Inferior parietal cortex (tissue), 1 donor: ENCODE results near the gene EVL.
"Not testable (repeated sequence)": the region's sequence is repeated elsewhere in the genome, so short reads cannot be mapped to it uniquely, and the experiment has no call there.

Experiments
- DNase-seq: peaks from one replicate; pipeline ENCODE4 v3.0.0-alpha.2; 2016; ENCODE audit errors: extremely low spot score

Gene EVL, protein sequence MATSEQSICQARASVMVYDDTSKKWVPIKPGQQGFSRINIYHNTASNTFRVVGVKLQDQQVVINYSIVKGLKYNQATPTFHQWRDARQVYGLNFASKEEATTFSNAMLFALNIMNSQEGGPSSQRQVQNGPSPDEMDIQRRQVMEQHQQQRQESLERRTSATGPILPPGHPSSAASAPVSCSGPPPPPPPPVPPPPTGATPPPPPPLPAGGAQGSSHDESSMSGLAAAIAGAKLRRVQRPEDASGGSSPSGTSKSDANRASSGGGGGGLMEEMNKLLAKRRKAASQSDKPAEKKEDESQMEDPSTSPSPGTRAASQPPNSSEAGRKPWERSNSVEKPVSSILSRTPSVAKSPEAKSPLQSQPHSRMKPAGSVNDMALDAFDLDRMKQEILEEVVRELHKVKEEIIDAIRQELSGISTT

DNA sequence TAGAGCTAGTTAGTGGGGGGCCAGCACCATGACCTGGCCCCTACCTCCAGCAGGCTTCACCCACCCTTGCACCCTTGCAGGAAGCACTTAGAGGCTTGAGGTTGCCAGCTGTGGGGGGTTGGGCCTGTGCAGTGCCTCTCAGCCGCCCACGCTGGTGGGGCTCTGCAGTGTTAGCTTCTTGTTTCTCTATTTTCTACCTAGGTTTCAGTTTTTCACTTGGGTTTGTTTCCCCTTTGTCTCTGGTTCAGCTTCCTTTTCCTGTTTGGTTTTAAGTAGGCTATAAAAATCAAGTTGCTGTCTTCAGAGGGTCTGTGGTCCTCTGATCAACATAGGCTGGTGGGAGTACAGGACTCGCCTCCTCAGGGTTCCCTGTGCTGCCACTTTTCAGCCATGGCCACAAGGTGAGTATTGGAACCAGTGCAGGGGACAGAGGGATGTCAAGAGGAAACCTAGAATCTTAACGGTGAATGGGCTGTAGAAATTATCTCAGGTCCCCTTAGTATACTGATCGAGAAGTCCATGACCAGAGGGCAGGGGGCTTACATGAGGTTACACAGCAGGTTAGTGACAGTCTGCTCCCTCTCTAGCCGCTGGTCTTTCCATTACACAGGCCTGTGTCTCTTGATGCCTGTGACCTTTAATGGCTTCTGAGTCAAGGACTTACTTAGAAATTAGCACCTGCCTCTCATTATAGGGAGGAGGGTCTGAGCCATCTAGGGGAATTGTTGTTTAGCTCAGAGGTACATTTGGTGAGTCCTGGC, at the start of gene EVL:
Gene EVL, plus strand, starts transcription at position 312 of the 761 bp plus-strand sequence. Its CDS starts 79 bp downstream, at position 391.
- no peak for DNase-seq

DNA sequence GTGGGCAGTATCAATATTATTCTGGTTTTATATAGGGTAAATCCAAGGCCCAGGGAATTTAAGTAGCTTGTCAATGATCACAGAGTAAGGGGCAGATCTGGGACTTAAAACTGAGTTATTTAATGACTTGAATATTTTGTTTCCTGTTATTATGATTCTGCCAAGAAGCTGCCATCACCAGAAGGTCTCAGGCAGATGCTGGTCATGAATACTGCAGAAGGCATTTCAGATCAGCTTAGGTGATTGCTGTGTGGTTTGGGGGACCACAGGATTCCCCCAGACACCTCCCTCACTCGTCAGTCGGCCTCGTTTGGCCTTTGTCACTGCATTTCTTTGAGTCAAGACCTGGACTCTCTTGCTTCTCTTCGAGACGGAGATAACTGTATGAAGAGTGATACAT, 47.7 kb upstream of the EVL start:
- DNase-seq: no peak

DNA sequence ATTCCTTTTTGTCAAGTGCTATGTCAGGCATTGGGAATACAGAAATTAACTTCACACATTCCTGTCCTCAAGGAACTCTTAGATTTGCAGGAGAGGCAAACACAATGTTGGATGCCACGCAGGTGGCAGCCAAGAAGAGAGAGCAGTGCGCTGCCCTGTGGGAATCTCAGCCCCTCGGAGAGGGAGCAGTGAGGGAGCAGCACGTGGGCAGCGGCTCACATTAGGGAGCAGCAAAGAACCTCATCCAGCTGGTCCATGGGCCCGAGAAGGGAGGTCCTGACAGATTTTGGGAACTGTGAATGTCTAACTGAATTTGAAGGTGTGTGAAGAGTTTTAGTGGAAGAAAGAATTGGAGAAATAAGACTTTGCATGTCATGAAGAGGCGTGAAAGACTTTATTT, 47.2 kb upstream of the EVL start:
- no peak for DNase-seq

DNA sequence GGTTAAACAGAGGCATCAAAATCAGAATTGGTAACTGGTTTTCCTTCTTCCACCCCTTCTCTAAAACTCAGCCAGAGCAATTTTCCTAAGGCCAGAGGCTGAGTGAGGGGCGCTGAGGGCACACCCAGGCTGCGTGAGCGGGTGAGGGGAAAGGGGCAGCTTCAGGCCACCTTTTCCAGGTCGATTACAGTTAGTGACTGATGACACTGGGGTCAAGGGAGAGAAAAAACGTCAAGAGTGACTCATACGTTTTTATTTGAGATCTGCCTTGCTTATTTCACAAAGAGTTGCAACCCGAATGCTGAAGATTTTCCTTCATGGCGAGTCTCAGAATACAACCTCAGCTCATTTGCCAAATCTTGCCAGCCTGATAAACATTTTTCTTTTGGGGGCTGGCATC, 46.7 kb upstream of the EVL start:
- DNase-seq: no peak

DNA sequence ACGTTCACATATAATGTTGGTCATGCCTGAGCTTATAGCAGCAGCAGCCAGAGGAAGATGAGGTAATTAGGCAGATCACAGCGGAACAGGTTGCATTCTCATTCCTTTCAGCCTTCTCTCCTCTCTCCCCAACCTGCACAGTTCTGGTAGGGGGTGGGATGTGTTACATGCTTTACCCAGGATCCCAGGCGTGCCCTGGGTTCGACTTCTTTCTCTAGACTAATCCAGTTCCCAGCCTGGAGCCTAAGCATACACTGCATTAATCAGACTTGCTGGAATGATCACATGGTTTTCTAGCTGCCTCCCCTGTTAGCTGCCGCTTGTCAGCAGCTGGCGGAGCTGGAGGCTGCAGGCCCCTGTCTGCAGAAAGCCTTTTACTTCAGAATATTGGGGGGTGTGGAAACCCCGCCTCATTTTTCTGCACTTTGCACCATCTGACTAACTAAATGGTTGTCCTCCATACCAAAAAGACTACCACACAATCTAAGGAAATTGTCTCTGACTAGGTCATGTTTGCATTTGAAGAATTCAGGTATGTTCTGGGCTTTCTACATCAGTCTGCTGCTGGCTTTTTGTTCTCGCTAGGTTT, 46.0 kb upstream of the EVL start:
- peak; percentile 64 for DNase-seq

DNA sequence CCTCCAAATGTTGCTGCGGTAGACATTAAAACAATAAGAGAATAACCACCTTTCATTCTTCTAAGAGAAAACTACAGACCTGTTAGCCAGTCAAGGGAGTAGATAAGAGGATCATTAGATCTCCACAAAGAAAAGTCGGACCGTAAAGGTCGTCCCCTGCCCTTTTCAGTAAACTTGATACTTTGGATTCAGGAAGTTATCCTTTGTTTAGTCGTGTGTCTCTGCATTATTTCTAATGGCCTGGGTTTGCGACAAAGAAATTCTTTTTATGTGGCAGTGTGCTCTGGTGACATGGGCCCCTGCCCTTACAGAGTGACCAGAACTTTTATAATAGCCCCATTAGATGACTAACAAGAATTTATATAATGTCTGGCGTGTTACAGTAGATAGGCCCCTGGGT, 44.6 kb upstream of the EVL start:
- no peak for DNase-seq

DNA sequence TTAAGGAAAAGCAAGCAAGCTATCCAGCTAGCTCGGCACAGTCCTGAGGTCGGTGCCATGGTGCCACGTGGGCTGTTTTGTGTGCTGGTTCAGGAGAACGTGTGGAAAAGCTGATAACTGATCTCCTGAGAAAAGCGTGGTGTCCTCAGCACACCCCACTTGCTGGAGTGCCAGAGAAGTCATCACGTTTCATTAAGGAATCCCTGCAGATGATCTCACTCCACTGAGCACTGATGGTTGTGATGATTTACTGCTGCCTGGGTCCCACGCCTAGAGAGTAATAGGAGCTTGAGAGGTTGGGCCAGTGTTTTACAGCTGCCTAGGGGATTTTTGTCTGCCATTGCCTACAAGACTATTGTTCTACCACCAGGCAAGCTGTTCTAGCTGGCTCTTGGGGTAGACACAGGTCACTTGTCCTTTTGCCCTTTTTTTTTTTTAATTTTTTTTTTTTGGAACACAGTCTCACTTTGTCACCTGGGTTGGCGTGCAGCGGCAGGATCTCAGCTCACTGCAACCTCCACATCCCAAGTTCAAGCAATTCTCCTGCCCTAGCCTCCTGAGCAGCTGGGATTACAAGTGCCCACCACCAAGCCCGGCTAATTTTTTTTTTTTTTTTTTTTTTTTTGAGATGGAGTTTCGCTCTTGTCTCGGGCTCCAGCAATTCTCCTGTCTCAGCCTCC, 42.3 kb upstream of the EVL start:
- no peak for DNase-seq

DNA sequence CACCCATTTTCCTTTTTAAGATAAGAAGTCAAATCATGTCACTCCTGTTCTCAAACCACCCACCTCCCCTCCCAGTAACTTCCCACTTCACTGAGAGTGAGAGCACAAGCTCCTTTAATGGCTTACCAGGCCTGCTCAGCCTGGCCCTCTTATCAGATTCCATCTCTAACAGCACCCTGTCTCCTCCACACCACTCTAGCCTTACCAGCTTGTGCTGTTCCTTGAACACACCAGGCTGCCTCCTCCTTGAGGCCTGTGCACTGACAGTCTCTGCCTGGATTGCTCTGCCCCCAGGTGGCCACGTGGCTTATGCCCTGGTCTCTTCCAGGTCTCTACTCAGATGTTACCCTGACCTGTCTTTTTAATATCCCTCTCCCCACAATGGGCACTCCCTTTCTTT, 40.1 kb upstream of the EVL start:
- DNase-seq: no peak

DNA sequence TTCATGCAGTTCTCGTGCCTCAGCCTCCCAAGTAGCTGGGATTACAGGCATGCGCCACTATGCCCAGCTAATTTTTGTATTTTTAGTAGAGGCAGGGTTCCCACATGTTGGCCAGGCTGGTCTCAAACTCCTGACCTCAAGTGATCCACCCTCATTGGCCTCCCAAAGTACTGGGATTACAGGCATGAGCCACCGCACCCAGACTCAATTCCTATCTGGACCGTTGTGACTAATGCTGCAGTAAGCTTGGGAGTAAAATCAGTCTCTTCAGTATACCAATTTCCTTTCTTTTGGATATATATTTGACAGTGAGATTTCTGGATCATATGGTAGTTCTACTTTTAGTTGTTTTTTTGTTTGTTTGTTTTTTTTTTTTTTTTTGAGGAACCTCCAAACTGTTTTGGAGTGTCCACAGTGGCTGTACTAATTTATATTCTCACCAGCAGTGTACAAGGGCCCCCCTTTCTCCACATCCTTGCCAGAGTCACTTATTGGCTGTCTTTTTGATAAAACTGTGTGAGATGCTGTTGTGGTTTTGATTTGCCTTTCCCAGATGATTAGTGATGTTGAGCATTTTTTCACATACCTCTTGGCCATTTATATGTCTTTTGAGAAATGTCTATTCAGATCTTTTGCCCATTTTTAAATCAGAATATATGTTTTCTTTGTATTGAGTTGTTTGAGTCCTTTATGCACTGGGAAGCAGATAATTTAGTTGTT, 37.3 kb upstream of the EVL start:
- DNase-seq: no peak

DNA sequence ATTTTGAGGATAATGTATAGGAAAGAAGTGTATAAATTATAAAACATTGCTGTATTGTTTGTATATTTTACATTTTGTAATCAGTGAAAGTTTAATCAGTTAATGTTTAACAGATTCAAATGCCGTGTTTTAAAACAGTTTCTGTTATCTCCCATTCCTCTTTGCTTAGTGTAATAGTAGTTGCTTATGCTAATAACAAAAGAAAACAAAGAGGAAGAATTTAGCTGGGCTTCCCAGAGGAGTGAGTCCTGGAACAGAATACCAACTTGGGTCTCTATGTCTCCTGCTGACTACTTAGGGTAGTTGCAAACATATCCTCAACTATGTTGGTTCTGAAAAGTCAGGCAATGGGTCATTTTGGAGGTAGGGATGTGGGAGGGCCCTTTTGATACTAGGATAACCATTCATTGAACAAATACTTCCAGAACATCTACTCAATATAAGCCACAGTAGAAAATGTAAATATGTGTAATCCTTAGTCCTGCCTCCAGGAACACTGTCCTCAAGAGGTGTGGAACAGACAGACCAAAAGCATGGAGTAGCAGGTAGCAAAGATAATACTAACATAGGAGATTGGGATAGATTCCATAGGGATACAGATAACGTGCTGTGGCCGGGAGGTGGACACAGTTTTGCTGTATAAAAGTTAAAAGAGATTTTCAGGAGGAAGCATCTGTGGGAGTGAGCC, 36.1 kb upstream of the EVL start:
- DNase-seq: no peak

DNA sequence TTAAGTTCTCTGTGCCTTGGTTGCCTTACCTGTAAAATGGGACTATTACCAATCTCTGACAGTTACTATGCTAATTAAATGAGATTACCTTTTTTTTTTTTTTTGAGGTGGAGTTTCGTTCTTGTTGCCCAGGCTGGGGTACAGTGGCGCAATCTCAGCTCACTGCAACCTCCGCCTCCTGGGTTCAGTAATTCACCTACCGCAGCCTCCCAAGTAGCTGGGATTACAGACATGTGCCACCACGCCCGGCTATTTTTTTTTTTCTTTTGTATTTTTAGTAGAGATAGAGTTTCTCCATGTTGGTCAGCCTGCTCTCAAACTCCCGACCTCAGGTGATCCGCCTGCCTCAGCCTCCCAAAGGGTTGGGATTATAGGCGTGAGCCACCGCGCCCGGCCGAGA, 35.2 kb upstream of the EVL start:
- not testable (repeated sequence) for DNase-seq

DNA sequence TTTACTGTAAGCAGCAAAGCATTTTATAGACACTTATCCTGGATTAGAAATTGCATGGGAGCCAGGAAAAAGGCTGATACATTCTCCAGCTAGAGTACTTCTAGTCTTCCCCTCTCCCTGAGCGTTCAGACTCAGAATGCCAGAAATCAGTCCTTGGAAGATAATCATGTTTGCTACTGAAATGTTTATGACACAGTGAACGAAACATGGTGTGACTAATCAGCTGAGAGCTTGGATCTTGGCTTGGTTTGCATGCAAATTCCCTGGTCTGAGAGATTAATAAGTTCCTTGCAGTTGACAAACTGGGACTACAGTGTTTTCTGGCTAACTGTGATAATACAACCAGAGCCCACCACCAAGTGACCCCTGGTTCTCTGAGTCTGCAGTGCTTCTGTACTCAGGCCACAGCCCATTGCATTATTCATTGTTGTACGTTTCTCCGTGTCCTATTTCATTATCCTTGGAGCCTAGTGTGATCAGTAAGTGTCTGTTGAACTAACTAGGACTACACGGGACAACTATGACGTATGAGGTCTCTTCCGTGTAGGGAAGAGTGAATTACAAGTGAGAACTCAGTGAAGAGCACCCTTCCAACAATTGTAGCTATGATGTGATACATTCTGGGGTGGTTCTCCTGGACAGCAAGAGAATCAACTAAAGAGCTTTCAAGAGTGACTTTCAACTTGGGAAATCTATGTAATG, 34.6 kb upstream of the EVL start:
- no peak for DNase-seq

DNA sequence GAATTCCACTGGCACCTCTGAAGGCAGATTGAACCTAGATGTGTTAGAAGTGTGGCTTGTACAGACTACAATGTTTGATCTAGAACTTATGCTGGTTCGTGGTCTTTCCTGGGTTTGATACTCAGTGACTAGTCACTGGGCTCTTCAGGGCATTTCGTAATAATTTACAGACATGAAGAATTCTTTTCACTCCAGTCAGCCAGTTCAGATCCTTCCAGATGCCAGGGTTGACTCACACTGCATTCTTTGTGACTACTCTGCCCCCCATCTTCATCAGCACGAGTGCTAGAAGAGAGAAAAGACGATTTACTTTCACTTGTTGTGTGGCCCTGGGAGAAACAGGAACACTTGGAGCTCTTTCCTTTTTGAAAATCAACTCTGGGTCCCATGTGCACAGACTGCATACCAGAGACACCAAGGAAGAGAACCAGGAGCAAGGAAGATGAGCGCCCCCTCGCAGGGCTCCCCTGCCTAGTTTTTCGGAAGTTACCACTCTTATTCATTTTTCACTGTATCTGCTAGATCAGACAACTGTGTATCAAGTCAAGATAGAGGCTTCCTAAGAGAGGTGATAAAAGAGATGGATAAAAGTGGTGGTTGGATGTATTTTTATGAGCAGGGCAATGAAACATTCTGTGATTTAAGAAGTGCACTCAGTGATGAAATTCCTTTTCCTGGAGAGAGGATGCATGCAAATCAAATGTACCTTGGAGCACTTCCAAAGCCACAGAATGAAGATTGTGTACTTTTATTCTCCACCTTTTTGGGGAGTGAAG, 33.5 kb upstream of the EVL start:
- DNase-seq: peak; percentile 47

DNA sequence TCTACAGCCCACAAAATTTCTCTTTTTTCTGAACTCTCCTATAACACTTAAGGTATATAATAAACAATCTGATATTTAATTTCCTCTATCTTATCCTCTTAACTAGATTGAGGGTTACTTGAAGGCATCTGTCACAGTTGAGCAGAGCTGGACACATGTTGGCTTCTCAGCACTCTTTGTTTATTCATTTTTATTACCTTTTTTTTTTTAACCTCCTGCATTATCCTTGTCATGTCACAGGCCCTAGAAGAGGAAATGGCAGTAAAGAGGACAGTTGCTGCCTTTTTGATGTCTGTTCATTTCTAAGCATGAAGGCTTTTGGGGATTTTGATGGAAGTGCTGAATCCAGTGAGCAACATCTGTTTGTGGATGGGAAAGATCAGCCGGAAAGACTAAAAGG, 32.5 kb upstream of the EVL start:
- no peak for DNase-seq

DNA sequence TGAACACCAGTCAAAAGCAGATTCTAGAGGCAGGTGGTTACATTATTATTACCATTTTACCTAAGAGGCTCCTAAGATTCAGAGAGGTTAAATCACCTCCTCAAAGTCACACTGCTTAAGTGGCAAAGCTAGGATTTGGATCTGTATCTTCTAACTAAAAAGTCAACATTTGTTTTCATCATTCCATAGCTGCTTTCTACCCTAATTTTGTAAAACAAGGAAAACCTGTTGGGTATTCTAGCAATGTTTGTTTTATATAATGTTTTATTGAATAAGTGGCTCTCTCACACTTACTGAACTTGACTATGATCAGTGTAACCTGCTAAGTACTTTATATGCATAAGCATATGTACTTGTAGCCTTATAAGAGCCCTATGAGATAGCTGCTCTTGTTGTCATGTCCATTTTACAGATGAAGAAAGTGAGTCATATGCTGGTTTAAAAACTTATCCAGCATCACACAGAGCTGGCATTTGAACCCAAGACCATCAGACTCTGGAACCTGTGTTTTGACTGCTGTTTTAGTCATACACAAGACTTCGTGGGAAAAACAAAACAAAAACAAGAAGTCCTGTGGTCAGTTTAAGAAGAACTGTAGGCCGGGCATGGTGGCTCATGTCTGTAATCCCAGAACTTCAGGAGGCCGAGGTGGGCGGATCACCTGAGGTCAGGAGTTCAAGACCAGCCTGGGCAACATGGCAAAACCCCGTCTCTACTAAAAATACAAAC, 31.7 kb upstream of the EVL start:
- DNase-seq: no peak

DNA sequence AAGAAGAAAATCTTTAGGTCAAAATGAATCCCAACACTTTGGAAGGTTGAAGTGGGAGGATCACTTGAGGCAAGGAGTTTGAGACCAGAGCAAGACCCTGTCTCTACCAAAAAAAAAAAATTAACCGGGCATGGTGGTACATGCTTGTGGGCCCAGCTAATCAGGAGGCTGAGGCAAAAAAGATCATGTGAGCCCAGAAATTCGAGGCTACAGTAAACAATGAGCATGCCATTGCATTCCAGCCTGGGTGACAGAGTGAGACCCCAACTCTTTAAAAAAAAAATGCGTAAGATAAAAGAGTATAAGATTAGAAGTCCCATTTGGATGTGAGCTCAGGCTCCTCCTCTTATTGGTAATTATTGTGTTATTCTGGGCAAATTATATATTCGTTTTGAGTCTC, 30.8 kb upstream of the EVL start:
- no peak for DNase-seq

DNA sequence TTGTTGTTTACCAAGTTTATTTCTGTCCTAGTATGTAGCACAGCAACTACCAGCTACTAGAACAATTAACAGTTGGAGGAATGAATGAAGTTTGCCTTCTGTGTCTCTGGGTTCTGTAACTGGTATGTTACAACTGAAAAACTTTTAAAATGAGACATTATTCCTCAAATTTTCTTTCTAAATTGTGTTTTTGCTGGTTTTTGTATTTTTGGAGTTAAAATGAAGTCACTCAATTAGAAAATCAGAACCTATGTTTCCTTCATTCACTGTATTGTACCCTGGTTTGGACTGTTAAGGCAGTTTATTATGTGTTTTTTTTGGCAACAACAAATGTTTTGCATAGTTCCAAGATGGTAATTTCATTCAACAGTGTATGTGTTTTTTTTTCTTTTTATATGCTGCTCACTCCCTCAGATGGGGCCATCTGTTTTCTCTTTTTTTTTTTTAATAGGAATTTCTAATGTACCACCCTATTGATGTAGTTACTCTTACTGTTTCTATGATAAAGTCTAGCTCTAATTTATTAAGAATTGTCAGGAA, 30.2 kb upstream of the EVL start:
- DNase-seq: no peak

DNA sequence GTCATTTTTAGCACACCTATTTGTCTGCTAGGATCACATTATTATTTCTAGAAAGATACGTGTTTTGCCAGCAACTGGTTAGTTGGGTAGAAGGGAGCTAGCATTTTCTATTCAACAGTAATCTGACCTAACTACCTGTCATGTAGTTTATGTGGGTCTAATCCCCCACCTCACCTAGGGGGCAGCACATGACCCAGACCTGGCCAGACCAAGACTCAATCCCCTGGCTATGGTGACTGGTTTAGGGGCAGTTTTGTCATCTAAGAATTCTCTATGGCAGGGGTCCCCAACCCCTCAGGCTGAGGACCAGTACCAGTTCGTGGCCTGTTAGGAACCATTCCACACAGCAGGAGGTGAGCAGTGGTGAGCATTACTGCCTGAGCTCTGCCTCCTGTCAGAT, 29.5 kb upstream of the EVL start:
- DNase-seq: no peak

DNA sequence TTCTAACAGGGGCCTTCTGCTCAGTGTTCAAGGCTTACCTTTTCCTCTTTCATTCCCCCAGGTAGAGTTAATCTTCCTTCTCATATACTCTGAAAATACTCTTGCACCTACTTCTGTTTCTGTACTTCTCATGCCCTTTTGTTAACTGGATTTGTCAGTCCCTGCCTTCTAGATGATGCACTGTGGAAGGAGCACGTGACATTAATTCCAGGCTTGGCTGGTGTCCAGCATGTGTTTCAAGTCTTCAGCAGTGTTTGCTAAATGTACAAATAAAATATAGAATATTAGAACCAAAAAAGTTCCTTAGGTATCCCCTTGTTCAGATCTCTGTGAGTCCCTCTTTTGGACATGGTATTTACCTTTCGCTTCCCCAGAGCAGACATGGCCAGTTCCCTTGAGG, 27.9 kb upstream of the EVL start:
- no peak for DNase-seq
